Heart left ventricle (tissue), 13 donors: ENCODE results near the gene LSP1.
A peak's percentile ranks its signal among the peaks of the same experiment; 100 is the strongest.

Source experiments
- CTCF ChIP-seq, 12 donors: fragments of 200-600 bp; sonication (generic) in 4 of 12; IDR thresholded peaks; one replicate each; pipeline versions ENCODE4 v1.5.0 to v1.8.0; 2018 to 2022; ENCODE audit warnings: antibody characterized with exemption in 12 of 12, mild to moderate bottlenecking in 5 of 12
- POLR2A ChIP-seq, 2 donors: fragments of 450-650 bp; IDR thresholded peaks; one replicate each; pipeline ENCODE4 v1.6.1; 2017; ENCODE audit warnings: antibody characterized with exemption in 2 of 2, mild to moderate bottlenecking in 2 of 2, moderate library complexity in 2 of 2
- donor health status: ischemic (EF 13 %, LVEDD 7.1; RV severe dilation, severe dysfunction).
- donor health status: DM: no; HTN: yes; CAD: no.
- donor health status: DM: no; HTN: no; CAD: no.
- donor health status: ischemic (EF 25% LVEDD 6.9; RV normal size, moderate dysfunction).
- donor health status: ischemic (EF 25% LVEDD 5.7; RV mildly dilated, moderate dysfunction).
- donor health status: ischemic (EF 35%, LVEDD 5.7; RV mildly dilated, moderate dysfunction).
- donor health status: nonischemic (EF 11% LVEDD 7.7; RV severe dilation, severe dysfunction).
- donor health status: DM: yes; HTN: yes; CAD: no.
- donor health status: PGD.
- donor health status: ischemic (EF 29% LVEDD 5.4; RV normal size, mild dysfunction).
- donor health status: nonischemic (EF 23%, LVEDD 6.1; RV moderate dilation, normal function).

DNA sequence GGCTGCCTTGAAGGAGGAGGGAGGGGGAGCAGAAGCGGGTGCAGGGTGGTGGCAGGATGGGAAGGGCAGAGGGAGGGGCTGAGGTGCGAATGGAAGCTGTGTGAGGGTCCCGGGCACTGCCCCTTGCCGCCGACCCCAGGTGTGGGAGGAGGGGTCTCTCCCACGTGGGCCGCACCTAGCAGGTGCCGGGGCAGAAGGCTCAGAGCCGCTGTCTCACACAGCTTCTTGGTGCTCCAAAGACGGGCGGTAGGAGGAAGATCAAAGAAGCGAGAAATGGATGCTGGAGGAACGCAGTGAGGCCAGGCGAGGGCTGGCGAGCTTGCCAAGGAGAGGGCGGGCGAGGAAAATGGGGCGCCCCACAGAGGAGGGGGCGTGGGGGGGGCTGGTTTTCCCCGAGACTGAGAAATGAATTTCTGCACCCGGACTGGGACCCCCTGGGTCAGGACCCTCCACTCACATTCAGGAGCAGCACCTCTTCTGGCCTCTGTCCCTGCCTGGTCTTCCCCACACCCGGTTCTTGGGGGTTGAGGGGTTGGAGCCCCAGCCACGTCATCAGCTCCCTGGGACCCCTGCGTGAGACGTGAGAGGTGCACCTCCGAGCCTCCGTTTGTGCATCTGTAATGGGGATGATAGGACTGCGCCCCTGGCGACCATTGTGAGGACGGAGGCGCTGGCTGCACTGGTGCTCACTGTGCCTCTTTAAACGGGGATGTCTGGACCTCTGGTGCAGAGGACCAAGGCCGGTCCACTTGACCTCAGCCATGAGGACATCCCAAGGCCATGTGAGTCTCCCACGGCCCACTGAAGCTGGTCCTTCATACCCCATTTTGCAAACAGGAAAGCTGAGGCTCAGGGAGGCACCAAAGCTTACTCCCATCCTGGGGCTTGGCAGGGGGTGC, 16.8 kb downstream of the LSP1 start:
- TF ChIP-seq CTCF (IDR thresholded peaks at IDR 0.05) (peak in 6 of 12 donors; percentile 10 to 44 (median 30)), POLR2A (IDR thresholded peaks at IDR 0.05) (no peak)
